Measurements from ENCODE around the gene NOL4L. TPM values are rescaled to one million over a fixed set of nuclear protein-coding genes. Genes with fewer than 3 reads are reported as not detected.
A peak's percentile ranks its signal among the peaks of the same experiment; 100 is the strongest.

Gene NOL4L
- polyA plus RNA-seq, 3 donors = 1.1 to 30.9 (median 2.8) TPM

- H3K27ac Mint-ChIP-seq = peak overlapping the region in 4 of 7 donors; percentile 7 to 53 (median 20)
- intact Hi-C loops (cut with micrococcal nuclease) = no loop called here
- H3K9me3 ChIP-seq (replicated peaks in 1 of 2; ENCODE audit: control insufficient read depth in 1 of 2, insufficient read depth in 1 of 2, low read length in 2 of 2) = no peaks in the 10 kb centered on the region
- peaks cover 20 to 26% of the 10 kb centered on the region in 2 donors for H3K36me3 Mint-ChIP-seq
- no peak overlapping the region for H3K4me2 ChIP-seq (replicated peaks; ENCODE audit: extremely low read depth, low read length, poor library complexity, severe bottlenecking)
- no peaks in the 10 kb centered on the region for H3K9me3 Mint-ChIP-seq
- no peak overlapping the region for H3K27ac ChIP-seq (ENCODE audit: low read depth in 1 of 2, low read length in 2 of 2)
- no peak for DNase-seq
- peaks cover 39% of the 10 kb centered on the region for H3K79me2 ChIP-seq (ENCODE audit: insufficient read depth, low read length)
- peaks cover 15% of the 10 kb centered on the region for H4K20me1 ChIP-seq (ENCODE audit: insufficient read depth, low read length)
- H3K4me3 Mint-ChIP-seq = no peak overlapping the region
- peaks cover under 1% of the 10 kb centered on the region for H3K4me1 Mint-ChIP-seq
- H3K4me3 ChIP-seq (replicated peaks in 1 of 3; ENCODE audit: low read depth in 2 of 3, low read length in 3 of 3) = no peak overlapping the region
- peaks cover 0 to 2% (median 0%) of the 10 kb centered on the region in 3 donors for H3K27me3 Mint-ChIP-seq (ENCODE audit: low read depth in 3 of 3)
- 100% methylated on average over 2 of the region's 4 CpGs for WGBS (ENCODE audit: insufficient coverage)
- H3K27me3 ChIP-seq (ENCODE audit: control insufficient read depth in 2 of 2, insufficient read depth in 2 of 2, low read length in 2 of 2) = no peaks in the 10 kb centered on the region
- H3K9ac ChIP-seq (ENCODE audit: insufficient read depth, low read length, poor library complexity, severe bottlenecking) = no peak overlapping the region
- H3K36me3 ChIP-seq (replicated peaks in 1 of 2; ENCODE audit: control insufficient read depth in 1 of 2, insufficient read depth in 2 of 2, low read length in 2 of 2) = peaks cover 6 to 30% of the 10 kb centered on the region in 2 donors
- no peak overlapping the region for H2AFZ ChIP-seq (ENCODE audit: insufficient read depth, low read depth, low read length, poor library complexity, severe bottlenecking)
- TF ChIP-seq CTCF (IDR thresholded peaks at IDR 0.05) = no peak
- peaks cover 0 to under 1% of the 10 kb centered on the region in 2 donors for H3K4me1 ChIP-seq (ENCODE audit: control insufficient read depth in 1 of 2, insufficient read depth in 2 of 2, low read length in 2 of 2)
Observed at GRCh38 chr20:32406701-32407100, 178.4 kb downstream of the NOL4L start.

- Histone ChIP-seq H3K9me3 (replicated peaks in 1 of 2; ENCODE audit: control insufficient read depth in 1 of 2, insufficient read depth in 1 of 2, low read length in 2 of 2) (no peaks in the 10 kb centered on the region), H3K4me1 (ENCODE audit: control insufficient read depth in 1 of 2, insufficient read depth in 2 of 2, low read length in 2 of 2) (no peaks in the 10 kb centered on the region), H3K27me3 (ENCODE audit: control insufficient read depth in 2 of 2, insufficient read depth in 2 of 2, low read length in 2 of 2) (no peaks in the 10 kb centered on the region), H3K9ac (ENCODE audit: insufficient read depth, low read length, poor library complexity, severe bottlenecking) (no peak overlapping the region), H3K27ac (ENCODE audit: low read depth in 1 of 2, low read length in 2 of 2) (no peak overlapping the region), H3K36me3 (replicated peaks in 1 of 2; ENCODE audit: control insufficient read depth in 1 of 2, insufficient read depth in 2 of 2, low read length in 2 of 2) (peaks cover 9 to 42% of the 10 kb centered on the region in 2 donors), H4K20me1 (ENCODE audit: insufficient read depth, low read length) (peaks cover 20% of the 10 kb centered on the region), H3K4me3 (replicated peaks in 1 of 3; ENCODE audit: low read depth in 2 of 3, low read length in 3 of 3) (no peak overlapping the region), H2AFZ (ENCODE audit: insufficient read depth, low read depth, low read length, poor library complexity, severe bottlenecking) (no peak overlapping the region), H3K4me2 (replicated peaks; ENCODE audit: extremely low read depth, low read length, poor library complexity, severe bottlenecking) (no peak overlapping the region), H3K79me2 (ENCODE audit: insufficient read depth, low read length) (peaks cover 48% of the 10 kb centered on the region)
- peaks cover 0 to 4% (median 0%) of the 10 kb centered on the region in 3 donors for H3K27me3 Mint-ChIP-seq (ENCODE audit: low read depth in 3 of 3)
- intact Hi-C loops (cut with micrococcal nuclease) = no loop called here
- H3K4me1 Mint-ChIP-seq = peaks cover 2% of the 10 kb centered on the region
- no peak for DNase-seq
- H3K36me3 Mint-ChIP-seq = peaks cover 33 to 37% of the 10 kb centered on the region in 2 donors
- H3K27ac Mint-ChIP-seq = no peak overlapping the region
- H3K9me3 Mint-ChIP-seq = no peaks in the 10 kb centered on the region
- no CpG with 5 or more reads among the region's 2 CpGs for WGBS (ENCODE audit: insufficient coverage)
- H3K4me3 Mint-ChIP-seq = no peak overlapping the region
- TF ChIP-seq CTCF (IDR thresholded peaks at IDR 0.05) = no peak
Observed at GRCh38 chr20:32404017-32404416, 181.1 kb downstream of the NOL4L start.

Measured in CD14-positive monocyte (primary cell).